Endodermal cell (in vitro differentiated cells): ENCODE results near the gene GNAO1. TPM values are rescaled to one million over a fixed set of nuclear protein-coding genes. Genes with fewer than 3 reads are reported as not detected.
A peak's percentile ranks its signal among the peaks of the same experiment; 100 is the strongest.

Experiments
- DNase-seq: peaks from one replicate; pipeline ENCODE4 v3.0.0-alpha.2; 2017
- H3K27ac ChIP-seq: 2 replicates; pipeline ENCODE4 v1.5.1; 2013; ENCODE audit warnings: mild to moderate bottlenecking, low read depth, low read length, moderate library complexity
- H3K27me3 ChIP-seq: 2 replicates; pipeline ENCODE4 v1.6.1; 2013; ENCODE audit warnings: mild to moderate bottlenecking, low read length, moderate library complexity; ENCODE audit not compliant: insufficient read depth, control insufficient read depth, poor library complexity, severe bottlenecking
- H3K36me3 ChIP-seq: 2 replicates; pipeline ENCODE4 v1.7.0; 2013; ENCODE audit warnings: mild to moderate bottlenecking, low read length, moderate library complexity; ENCODE audit not compliant: control insufficient read depth, insufficient read depth
- H3K4me1 ChIP-seq: one replicate; pipeline ENCODE4 v1.7.0; 2013; ENCODE audit warnings: low read length; ENCODE audit not compliant: control insufficient read depth, insufficient read depth
- H3K4me3 ChIP-seq: 2 replicates; pipeline ENCODE4 v1.5.1; 2013; ENCODE audit warnings: mild to moderate bottlenecking, low read length, moderate library complexity
- H3K9ac ChIP-seq: 2 replicates; pipeline ENCODE4 v1.6.1; 2013; ENCODE audit warnings: mild to moderate bottlenecking, low read length, moderate library complexity; ENCODE audit not compliant: poor library complexity, severe bottlenecking; ENCODE audit errors: extremely low read depth
- H3K9me3 ChIP-seq: 2 replicates; pipeline ENCODE4 v1.6.1; 2013; ENCODE audit warnings: mild to moderate bottlenecking, low read length, moderate library complexity; ENCODE audit not compliant: control insufficient read depth
- H3K27ac Mint-ChIP-seq: 2 replicates; pipeline ENCODE4 v1.8.0; 2020; ENCODE audit warnings: mixed read lengths
- H3K27me3 Mint-ChIP-seq: 2 replicates; pipeline ENCODE4 v1.8.0; 2021; ENCODE audit warnings: mild to moderate bottlenecking, mixed read lengths; ENCODE audit not compliant: insufficient read depth
- H3K36me3 Mint-ChIP-seq: 2 replicates; pipeline ENCODE4 v1.8.0; 2020; ENCODE audit warnings: low read depth, mixed read lengths
- H3K4me1 Mint-ChIP-seq: 2 replicates; pipeline ENCODE4 v1.8.0; 2020; ENCODE audit warnings: mixed read lengths
- H3K4me3 Mint-ChIP-seq: 2 replicates; pipeline ENCODE4 v1.8.0; 2020; ENCODE audit warnings: mild to moderate bottlenecking, moderate library complexity, mixed read lengths
- H3K9me3 Mint-ChIP-seq: 2 replicates; pipeline ENCODE4 v1.8.0; 2020; ENCODE audit warnings: mild to moderate bottlenecking, mixed read lengths
- WGBS, 2 experiments: methylation state at CpG; one replicate each; pipeline versions ENCODE4 v1.1.5 to v1.1.7; 2013; ENCODE audit warnings: missing lambda C conversion rate in 2 of 2, mixed read lengths in 1 of 2; ENCODE audit not compliant: insufficient coverage in 1 of 2, insufficient read length in 1 of 2; 5-methylcytosine and 5-hydroxymethylcytosine counted together
- total RNA-seq, 2 donors: library from RNA; stranded (reverse); fragmentation: NEBNext Ultra II Directional in 1 of 2; extraction: Animal tissue kit (Norgen Biotek cat#: 25700) in 1 of 2; gene quantifications; 2 replicates in 1 of 2; 3 replicates in 1 of 2; pipeline ENCODE4 v1.2.1, GENCODE V29; 2021
- TF ChIP-seq, protein P1 (sequence below): fragments of 200-600 bp; sonication (generic); conservative IDR thresholded peaks from 2 replicates; pipeline ENCODE4 v1.5.0; 2021; ENCODE audit warnings: antibody characterized with exemption, mild to moderate bottlenecking

The GNAO1 gene
- total RNA-seq, 2 donors from 2014 or later, result 2.7 to 7.1 TPM

DNA sequence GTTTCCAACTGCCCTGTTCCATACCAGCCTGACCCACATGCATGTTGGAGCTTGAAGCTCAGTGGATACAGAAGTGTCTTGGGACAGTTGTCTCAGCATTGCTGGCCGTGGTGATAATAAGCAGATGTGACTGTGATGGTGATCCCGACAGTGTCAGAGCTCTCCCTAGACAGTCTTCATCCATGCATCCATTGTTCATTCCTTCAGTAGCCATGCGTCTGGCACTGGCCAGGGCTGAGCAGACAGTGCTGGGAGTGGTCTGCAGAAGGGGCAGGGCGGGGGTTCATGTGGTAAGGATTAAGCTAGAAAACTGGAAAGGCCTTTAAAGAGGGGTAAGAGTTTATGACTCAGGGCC, 68.1 kb downstream of the GNAO1 start:
- no peaks in the 10 kb centered on the region for H3K9me3 ChIP-seq
- peaks cover 1% of the 10 kb centered on the region for H3K4me1 Mint-ChIP-seq
- H3K4me1 ChIP-seq, result peaks cover 2% of the 10 kb centered on the region
- H3K4me3 ChIP-seq, result no peak overlapping the region
- H3K9ac ChIP-seq, result no peak overlapping the region
- TF ChIP-seq, protein P1, sequence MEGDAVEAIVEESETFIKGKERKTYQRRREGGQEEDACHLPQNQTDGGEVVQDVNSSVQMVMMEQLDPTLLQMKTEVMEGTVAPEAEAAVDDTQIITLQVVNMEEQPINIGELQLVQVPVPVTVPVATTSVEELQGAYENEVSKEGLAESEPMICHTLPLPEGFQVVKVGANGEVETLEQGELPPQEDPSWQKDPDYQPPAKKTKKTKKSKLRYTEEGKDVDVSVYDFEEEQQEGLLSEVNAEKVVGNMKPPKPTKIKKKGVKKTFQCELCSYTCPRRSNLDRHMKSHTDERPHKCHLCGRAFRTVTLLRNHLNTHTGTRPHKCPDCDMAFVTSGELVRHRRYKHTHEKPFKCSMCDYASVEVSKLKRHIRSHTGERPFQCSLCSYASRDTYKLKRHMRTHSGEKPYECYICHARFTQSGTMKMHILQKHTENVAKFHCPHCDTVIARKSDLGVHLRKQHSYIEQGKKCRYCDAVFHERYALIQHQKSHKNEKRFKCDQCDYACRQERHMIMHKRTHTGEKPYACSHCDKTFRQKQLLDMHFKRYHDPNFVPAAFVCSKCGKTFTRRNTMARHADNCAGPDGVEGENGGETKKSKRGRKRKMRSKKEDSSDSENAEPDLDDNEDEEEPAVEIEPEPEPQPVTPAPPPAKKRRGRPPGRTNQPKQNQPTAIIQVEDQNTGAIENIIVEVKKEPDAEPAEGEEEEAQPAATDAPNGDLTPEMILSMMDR, result no peak
- H3K27me3 ChIP-seq, result no peaks in the 10 kb centered on the region
- no peaks in the 10 kb centered on the region for H3K36me3 Mint-ChIP-seq
- H3K27ac ChIP-seq, result no peak overlapping the region
- WGBS, 2 experiments, result 97 to 98% methylated on average over 4 of the region's 4 CpGs
- H3K9me3 Mint-ChIP-seq, result no peaks in the 10 kb centered on the region
- H3K36me3 ChIP-seq, result no peaks in the 10 kb centered on the region
- no peak overlapping the region for H3K4me3 Mint-ChIP-seq
- H3K27ac Mint-ChIP-seq, result peak overlapping the region; percentile 36
- no peaks in the 10 kb centered on the region for H3K27me3 Mint-ChIP-seq
- DNase-seq, result no peak

- Histone ChIP-seq H3K4me3 (no peak overlapping the region), H3K9ac (no peak overlapping the region), H3K27me3 (no peaks in the 10 kb centered on the region), H3K9me3 (no peaks in the 10 kb centered on the region), H3K4me1 (peaks cover 2% of the 10 kb centered on the region), H3K27ac (no peak overlapping the region), H3K36me3 (no peaks in the 10 kb centered on the region)
- DNase-seq, result peak; percentile 56
- no peaks in the 10 kb centered on the region for H3K9me3 Mint-ChIP-seq
- no peaks in the 10 kb centered on the region for H3K36me3 Mint-ChIP-seq
- no peak overlapping the region for H3K4me3 Mint-ChIP-seq
- peaks cover 1% of the 10 kb centered on the region for H3K4me1 Mint-ChIP-seq
- TF ChIP-seq, protein P1, result no peak
- H3K27me3 Mint-ChIP-seq, result no peaks in the 10 kb centered on the region
- WGBS, 2 experiments, result 92 to 93% methylated on average over 9 to 13 of the region's 13 CpGs
- H3K27ac Mint-ChIP-seq, result no peak overlapping the region
These were observed 69.3 kb downstream of the GNAO1 start for GRCh38 chr16:56260378-56261160.

- H3K4me1 Mint-ChIP-seq, result peaks cover 1% of the 10 kb centered on the region
- Histone ChIP-seq H3K9me3 (no peaks in the 10 kb centered on the region), H3K4me1 (peaks cover 2% of the 10 kb centered on the region), H3K27ac (no peak overlapping the region), H3K36me3 (no peaks in the 10 kb centered on the region), H3K4me3 (no peak overlapping the region), H3K9ac (no peak overlapping the region), H3K27me3 (no peaks in the 10 kb centered on the region)
- no peak for DNase-seq
- TF ChIP-seq, protein P1, result no peak
- no peaks in the 10 kb centered on the region for H3K9me3 Mint-ChIP-seq
- H3K4me3 Mint-ChIP-seq, result no peak overlapping the region
- no peaks in the 10 kb centered on the region for H3K27me3 Mint-ChIP-seq
- H3K36me3 Mint-ChIP-seq, result no peaks in the 10 kb centered on the region
- H3K27ac Mint-ChIP-seq, result no peak overlapping the region
- 90 to 95% methylated on average over 7 of the region's 7 CpGs for WGBS, 2 experiments
These were observed 70.4 kb downstream of the GNAO1 start for GRCh38 chr16:56261656-56262055.
